Suprapubic skin (tissue), 3 donors: ENCODE results near the gene ADK.

ENCODE experiments used
- POLR2A ChIP-seq, 2 donors: fragments of 450-650 bp; IDR thresholded peaks; one replicate each; pipeline ENCODE4 v1.6.1; 2017; ENCODE audit warnings: antibody characterized with exemption in 2 of 2, mild to moderate bottlenecking in 2 of 2, moderate library complexity in 2 of 2
- TF ChIP-seq, protein P1 (sequence below), 2 donors: fragments of 200-600 bp in 1 of 2; fragments of 450-650 bp in 1 of 2; sonication (generic) in 1 of 2; IDR thresholded peaks; one replicate each; pipeline ENCODE4 v1.5.1; 2016 to 2019; ENCODE audit warnings: antibody characterized with exemption in 2 of 2, mild to moderate bottlenecking in 1 of 2, moderate library complexity in 1 of 2

DNA sequence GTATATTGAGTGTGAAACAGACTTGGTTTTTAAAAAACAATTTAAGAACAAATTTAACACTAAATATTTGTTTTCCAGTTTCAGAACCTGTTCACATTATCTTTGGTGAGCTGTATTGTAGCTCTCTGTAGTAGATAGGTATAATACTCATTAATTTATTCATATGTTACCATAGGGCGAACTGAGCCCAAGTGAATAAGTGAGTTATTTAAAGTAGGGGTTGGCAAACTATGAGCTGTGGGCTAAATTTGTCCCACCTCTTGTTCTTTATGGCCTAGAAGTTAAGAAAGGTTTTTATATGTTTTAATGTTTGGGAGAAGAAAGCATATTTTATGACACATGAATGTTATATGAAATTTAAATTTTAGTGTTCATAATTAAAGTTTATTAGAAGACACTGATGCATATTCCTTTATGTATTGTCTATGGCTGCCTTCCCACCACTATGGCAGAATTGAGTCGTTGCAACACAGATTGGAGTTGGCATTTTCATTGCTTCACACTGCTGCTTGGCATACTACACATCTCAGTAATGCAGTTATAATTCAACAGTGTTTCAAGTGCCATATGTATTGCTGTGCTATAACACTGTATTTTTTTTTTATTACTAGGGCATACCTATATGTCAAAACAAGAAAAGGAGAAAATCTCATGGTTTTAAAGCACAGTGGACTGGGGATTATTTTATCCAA is 146.5 kb downstream of the ADK start:
- TF ChIP-seq, protein P1, sequence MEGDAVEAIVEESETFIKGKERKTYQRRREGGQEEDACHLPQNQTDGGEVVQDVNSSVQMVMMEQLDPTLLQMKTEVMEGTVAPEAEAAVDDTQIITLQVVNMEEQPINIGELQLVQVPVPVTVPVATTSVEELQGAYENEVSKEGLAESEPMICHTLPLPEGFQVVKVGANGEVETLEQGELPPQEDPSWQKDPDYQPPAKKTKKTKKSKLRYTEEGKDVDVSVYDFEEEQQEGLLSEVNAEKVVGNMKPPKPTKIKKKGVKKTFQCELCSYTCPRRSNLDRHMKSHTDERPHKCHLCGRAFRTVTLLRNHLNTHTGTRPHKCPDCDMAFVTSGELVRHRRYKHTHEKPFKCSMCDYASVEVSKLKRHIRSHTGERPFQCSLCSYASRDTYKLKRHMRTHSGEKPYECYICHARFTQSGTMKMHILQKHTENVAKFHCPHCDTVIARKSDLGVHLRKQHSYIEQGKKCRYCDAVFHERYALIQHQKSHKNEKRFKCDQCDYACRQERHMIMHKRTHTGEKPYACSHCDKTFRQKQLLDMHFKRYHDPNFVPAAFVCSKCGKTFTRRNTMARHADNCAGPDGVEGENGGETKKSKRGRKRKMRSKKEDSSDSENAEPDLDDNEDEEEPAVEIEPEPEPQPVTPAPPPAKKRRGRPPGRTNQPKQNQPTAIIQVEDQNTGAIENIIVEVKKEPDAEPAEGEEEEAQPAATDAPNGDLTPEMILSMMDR (IDR thresholded peaks at IDR 0.05), result no peak
- no peak for TF ChIP-seq POLR2A (IDR thresholded peaks at IDR 0.05)
